Right atrium auricular region (tissue), 2 donors: ENCODE measurements around the gene NAA30. TPM values are rescaled to one million over a fixed set of nuclear protein-coding genes. Genes with fewer than 3 reads are reported as not detected.

Source experiments
- DNase-seq: peaks from one replicate; pipeline ENCODE4 v3.0.0-alpha.2; 2019; ENCODE audit warnings: low spot score
- H3K27ac ChIP-seq, 2 donors: fragments of 200-600 bp; sonication (generic); 1 replicate in 1 of 2; 2 replicates in 1 of 2; pipeline ENCODE4 v1.5.1; 2016 to 2019
- H3K27me3 ChIP-seq, 2 donors: fragments of 200-600 bp; sonication (generic); one replicate each; pipeline versions ENCODE4 v1.5.1 to v1.6.0; 2017 to 2019
- H3K36me3 ChIP-seq: fragments of 200-600 bp; sonication (generic); one replicate; pipeline ENCODE4 v1.5.1; 2016
- H3K4me1 ChIP-seq, 2 donors: fragments of 200-600 bp; sonication (generic); one replicate each; pipeline versions ENCODE4 v1.5.1 to v1.6.0; 2017 to 2019
- H3K4me3 ChIP-seq, 2 donors: fragments of 200-600 bp; sonication (generic); 1 replicate in 1 of 2; 2 replicates in 1 of 2; pipeline ENCODE4 v1.5.1; 2017 to 2019; ENCODE audit warnings: mild to moderate bottlenecking in 1 of 2, moderate library complexity in 1 of 2
- H3K9me3 ChIP-seq, 2 donors: fragments of 200-600 bp; sonication (generic); one replicate each; pipeline ENCODE4 v1.5.1; 2019
- total RNA-seq, 2 donors: library from RNA; depleted of rRNA; stranded (reverse); fragments of >200 nt; gene quantifications; one replicate each; pipeline ENCODE4 v1.1.0, GENCODE V29; 2016
- TF ChIP-seq, protein P1 (sequence below), 2 donors: fragments of 200-600 bp; sonication (generic); IDR thresholded peaks; one replicate each; pipeline ENCODE4 v1.5.1; 2019; ENCODE audit warnings: antibody characterized with exemption in 2 of 2

Gene NAA30
- total RNA-seq, 2 donors from 2014 or later: 15.2 to 26.1 TPM

DNA sequence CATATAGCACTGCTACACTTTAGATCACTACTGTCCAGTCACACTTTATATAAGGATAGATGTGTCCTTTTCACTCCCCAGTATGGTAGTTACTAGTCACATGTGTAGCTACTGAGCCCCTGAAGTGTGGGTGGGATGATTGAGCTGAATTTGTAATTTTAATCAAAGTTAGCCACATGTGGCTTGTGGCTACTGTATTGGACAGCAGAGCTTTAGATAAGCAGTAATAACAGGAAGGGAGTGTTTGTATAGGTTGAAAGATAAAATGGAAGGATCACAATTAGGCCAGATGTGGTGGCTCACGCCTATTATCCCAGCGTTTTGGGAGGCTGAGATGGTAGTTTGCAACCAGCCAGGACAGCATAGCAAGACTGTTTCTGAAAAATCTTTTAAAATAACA is 23.5 kb downstream of the NAA30 start:
- TF ChIP-seq, protein P1, sequence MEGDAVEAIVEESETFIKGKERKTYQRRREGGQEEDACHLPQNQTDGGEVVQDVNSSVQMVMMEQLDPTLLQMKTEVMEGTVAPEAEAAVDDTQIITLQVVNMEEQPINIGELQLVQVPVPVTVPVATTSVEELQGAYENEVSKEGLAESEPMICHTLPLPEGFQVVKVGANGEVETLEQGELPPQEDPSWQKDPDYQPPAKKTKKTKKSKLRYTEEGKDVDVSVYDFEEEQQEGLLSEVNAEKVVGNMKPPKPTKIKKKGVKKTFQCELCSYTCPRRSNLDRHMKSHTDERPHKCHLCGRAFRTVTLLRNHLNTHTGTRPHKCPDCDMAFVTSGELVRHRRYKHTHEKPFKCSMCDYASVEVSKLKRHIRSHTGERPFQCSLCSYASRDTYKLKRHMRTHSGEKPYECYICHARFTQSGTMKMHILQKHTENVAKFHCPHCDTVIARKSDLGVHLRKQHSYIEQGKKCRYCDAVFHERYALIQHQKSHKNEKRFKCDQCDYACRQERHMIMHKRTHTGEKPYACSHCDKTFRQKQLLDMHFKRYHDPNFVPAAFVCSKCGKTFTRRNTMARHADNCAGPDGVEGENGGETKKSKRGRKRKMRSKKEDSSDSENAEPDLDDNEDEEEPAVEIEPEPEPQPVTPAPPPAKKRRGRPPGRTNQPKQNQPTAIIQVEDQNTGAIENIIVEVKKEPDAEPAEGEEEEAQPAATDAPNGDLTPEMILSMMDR (IDR thresholded peaks at IDR 0.05): no peak
- DNase-seq: no peak
- Histone ChIP-seq H3K9me3 (no peaks in the 10 kb centered on the region), H3K27ac (no peak overlapping the region), H3K36me3 (no peaks in the 10 kb centered on the region), H3K27me3 (no peaks in the 10 kb centered on the region), H3K4me3 (no peak overlapping the region), H3K4me1 (no peaks in the 10 kb centered on the region)

DNA sequence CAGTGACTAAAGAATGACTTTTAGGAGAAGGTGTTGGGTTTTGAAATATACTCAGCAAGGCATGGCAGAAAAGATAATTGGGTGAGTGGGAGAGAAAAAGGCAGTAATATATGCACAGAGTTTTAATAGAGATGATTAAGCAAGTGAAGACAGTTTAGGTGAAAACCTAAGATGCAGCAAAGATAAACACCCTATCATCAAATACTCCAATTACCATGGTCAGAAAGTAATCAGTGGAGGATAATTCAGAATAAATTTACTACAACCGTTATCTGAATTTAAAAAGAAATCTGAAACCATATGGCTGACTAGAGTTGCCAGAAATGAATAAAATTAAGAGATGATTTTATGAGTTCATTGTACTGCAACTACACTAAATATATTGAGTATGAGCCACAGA is 26.8 kb downstream of the NAA30 start:
- Histone ChIP-seq H3K4me1 (no peaks in the 10 kb centered on the region), H3K9me3 (no peaks in the 10 kb centered on the region), H3K4me3 (no peak overlapping the region), H3K27me3 (no peaks in the 10 kb centered on the region), H3K36me3 (no peaks in the 10 kb centered on the region), H3K27ac (no peak overlapping the region)
- no peak for DNase-seq
- TF ChIP-seq, protein P1 (IDR thresholded peaks at IDR 0.05): no peak

DNA sequence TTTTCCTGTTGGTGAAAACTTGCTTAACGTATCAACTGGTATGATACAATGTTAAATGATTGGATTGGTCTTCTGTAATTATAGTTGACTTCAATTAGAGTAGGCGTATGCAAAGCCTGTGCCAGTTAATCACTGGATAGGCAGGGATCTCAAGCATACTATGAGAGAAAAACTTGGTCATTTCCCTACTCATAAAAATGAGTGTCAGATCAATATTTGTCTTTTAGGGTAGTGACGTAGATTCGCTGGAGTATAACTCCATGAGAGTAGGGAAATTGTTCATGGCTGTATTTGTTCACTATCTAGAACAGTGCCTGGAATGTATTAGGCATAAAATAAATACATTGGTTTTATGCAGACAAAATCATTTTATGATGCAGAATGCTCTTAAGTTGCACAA is 28.6 kb downstream of the NAA30 start:
- Histone ChIP-seq H3K4me1 (no peaks in the 10 kb centered on the region), H3K36me3 (no peaks in the 10 kb centered on the region), H3K27ac (no peak overlapping the region), H3K9me3 (no peaks in the 10 kb centered on the region), H3K4me3 (no peak overlapping the region), H3K27me3 (no peaks in the 10 kb centered on the region)
- DNase-seq: no peak
- TF ChIP-seq, protein P1 (IDR thresholded peaks at IDR 0.05): no peak

DNA sequence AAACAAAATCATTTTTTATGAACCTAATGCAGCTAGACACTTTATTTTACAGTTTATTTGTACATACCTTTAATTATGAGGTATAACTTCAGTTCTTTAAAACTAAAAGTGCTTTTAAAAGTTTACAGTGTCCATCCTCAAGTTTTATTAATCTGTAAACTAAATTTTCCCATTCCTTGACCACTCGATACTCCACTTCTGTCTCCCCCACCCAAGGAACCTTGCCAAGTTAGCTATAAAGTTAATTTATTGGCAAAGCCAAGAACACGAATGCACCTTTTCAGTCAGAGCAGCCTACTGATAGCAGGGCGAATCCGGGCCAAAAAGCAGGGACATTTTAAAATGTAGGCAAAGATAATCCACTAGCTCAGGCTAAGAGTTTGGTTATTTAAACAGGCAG is 29.6 kb downstream of the NAA30 start:
- no peaks in the 10 kb centered on the region for H3K9me3 ChIP-seq
- no peaks in the 10 kb centered on the region for H3K36me3 ChIP-seq

DNA sequence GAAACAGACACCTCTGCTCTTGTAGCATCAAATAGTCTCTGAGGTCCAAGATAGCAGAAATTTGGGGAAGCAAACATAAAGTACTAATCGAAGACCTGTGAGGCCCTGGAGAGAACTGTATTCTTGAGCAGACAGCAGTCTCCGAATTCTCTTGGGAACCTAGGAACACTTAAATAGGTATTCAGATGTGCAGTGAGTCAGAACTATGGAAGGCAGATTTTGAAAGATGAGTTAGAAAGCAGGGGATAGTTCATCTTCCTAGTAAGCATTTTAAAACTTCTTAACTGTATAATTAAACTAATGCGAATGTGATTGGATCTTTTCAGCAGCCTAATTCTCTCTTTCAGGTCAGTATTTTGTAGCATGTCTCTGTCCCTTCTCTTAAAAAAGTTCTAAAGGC is 30.6 kb downstream of the NAA30 start:
- Histone ChIP-seq H3K36me3 (no peaks in the 10 kb centered on the region), H3K27me3 (no peaks in the 10 kb centered on the region), H3K4me3 (no peak overlapping the region), H3K27ac (no peak overlapping the region), H3K4me1 (no peaks in the 10 kb centered on the region), H3K9me3 (no peaks in the 10 kb centered on the region)
- TF ChIP-seq, protein P1 (IDR thresholded peaks at IDR 0.05): no peak
- DNase-seq: no peak

More for the DNA sequence above, 29.6 kb downstream of the NAA30 start:
- no peaks in the 10 kb centered on the region for H3K4me1 ChIP-seq
- TF ChIP-seq, protein P1 (IDR thresholded peaks at IDR 0.05): no peak
- H3K27ac ChIP-seq: no peak overlapping the region
- no peak for DNase-seq
- H3K4me3 ChIP-seq: no peak overlapping the region
- no peaks in the 10 kb centered on the region for H3K27me3 ChIP-seq

DNA sequence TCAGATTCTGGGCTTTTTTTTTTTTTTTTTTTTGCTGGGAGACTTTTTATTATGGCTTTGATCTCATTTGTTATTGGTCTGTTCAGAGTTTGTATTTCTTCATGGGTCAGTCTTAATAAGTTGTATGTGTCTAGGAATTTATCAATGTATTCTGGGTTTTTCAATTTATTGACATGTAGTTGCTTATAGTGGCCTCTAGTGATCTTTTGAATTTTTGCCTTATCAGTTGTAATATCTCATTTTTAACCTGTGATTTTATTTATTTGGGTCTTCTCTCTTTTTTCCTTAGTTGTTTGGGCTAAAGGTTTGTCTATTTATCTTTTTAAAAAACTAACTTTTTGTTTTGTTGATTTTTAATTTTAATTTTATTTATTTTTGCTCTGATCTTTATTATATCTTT is 45.5 kb downstream of the NAA30 start:
- Histone ChIP-seq H3K27ac (no peak overlapping the region), H3K4me1 (no peaks in the 10 kb centered on the region), H3K27me3 (no peaks in the 10 kb centered on the region), H3K9me3 (no peaks in the 10 kb centered on the region), H3K4me3 (no peak overlapping the region), H3K36me3 (no peaks in the 10 kb centered on the region)
- TF ChIP-seq, protein P1 (IDR thresholded peaks at IDR 0.05): no peak
- DNase-seq: no peak
